HTERT RPE-1 (cell line): ENCODE measurements around the gene NPB.
"Not testable (repeated sequence)": the region's sequence is repeated elsewhere in the genome, so short reads cannot be mapped to it uniquely, and the experiment has no call there.

Experiments used
- in situ Hi-C: fragments of 300-500 bp; cut with MboI; formaldehyde crosslinking; loops from 4 replicates; pipeline ENCODE4 v1.14.3; 2020; ENCODE audit warnings: low sequenced_read_pairs

Gene NPB

DNA sequence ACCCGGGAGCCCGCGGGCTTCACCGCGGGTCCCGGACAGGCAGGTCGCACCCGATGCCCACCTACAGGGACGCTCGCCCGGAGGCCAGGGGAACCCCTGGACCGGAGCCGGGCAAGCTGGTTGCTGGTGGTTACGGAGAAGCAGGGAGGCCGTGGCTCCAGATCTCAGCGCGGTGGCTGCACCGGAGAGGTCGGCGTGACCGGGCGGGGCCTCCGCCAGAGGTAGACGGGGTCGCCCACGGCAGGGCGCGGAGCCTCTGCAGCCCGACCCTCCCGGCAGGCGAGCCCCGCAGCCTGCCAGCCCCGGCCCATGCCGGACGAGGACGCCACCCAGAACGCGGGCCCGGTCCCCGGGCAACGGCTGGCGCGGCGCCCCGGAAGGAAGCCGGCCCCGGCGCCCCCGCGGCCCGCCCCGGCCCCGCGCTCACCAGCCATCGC is 8.8 kb downstream of the NPB start:
- in situ Hi-C loops, result no loop called here

GRCh38 chr17:81911277-81911961 is 9.4 kb downstream of the NPB start, which contains the start of gene PCYT2:
PCYT2 (minus strand) TSS chr17:81911399; CDS start chr17:81911355, 44 bp downstream.
- in situ Hi-C loops, result no loop called here

GRCh38 chr17:81911969-81912368 is 9.9 kb downstream of the NPB start:
- in situ Hi-C loops, result no loop called here

DNA sequence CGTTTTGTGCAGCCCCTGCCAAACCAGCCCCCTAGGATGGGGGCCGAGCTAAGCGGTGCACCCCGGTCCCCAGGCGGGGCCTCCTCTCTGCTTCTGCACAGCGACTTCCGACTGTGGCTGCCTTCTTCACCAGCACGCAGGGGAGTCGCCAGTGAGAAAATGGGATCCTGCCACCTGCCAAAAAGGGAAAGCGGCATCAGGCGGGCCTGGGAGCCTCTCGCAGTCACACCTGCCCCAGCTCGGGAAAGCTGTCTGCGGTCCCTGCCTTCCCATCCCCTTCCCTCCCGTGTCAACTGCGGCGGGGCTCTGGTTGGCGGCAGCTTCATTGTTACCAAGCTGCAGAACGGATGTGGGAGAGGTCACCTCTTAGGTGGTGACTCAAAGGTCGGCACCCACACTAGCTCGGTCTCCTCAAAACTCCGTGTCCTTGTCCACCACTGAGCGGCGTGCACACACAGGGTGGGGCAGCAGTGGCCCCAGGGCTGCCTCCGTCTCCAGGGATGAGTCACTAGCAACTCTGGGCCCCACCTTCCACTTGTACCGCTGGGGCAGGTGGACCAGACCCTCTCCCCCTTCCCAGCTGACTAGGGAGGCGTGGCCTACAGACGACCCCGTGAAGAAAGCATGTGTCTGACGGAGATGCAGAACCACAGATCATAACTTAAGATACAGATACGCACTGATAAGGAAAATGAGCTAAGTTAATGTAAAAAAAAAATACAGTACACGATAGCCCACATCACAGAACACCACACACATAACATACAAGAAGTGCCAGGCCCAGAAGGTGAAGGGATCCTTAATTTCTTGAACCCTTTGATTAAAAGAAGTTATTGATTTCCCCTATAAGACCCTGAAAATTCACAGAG is 10.6 kb downstream of the NPB start:
- in situ Hi-C loops, result no loop called here

DNA sequence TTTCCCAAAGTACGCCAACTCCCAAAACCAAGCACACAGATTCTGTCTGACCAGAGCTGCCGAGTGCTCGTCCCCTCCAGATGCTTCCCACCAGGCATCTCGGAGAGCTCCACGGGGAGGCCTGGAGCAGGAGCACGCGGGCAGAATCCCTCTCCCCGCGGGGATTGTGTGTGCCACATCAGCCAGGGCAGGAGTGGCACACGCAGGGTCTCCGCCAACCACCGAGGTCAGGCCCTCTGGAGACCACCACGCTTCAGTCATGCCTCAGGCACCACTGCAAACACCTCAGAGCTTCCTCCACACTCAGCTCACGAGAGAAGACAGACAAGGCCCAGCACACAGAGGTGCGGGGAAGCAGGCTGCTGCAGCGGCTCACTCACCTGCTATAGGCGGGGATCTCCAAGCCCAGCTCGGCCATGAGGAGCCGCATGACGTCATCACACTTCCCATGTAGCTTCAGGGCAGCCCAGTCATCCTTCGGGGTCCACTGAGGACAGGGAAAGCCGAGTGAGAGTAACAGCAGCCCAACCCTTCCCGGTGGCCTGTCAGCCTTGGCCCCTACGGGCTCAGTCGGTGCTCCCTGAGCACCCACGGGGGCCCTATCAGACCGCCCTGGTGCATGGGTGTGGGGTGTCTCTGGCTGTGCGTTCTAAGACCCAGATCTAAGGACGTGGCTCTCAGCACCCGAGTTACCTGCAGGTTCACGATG is 11.5 kb downstream of the NPB start:
- in situ Hi-C loops, result no loop called here

DNA sequence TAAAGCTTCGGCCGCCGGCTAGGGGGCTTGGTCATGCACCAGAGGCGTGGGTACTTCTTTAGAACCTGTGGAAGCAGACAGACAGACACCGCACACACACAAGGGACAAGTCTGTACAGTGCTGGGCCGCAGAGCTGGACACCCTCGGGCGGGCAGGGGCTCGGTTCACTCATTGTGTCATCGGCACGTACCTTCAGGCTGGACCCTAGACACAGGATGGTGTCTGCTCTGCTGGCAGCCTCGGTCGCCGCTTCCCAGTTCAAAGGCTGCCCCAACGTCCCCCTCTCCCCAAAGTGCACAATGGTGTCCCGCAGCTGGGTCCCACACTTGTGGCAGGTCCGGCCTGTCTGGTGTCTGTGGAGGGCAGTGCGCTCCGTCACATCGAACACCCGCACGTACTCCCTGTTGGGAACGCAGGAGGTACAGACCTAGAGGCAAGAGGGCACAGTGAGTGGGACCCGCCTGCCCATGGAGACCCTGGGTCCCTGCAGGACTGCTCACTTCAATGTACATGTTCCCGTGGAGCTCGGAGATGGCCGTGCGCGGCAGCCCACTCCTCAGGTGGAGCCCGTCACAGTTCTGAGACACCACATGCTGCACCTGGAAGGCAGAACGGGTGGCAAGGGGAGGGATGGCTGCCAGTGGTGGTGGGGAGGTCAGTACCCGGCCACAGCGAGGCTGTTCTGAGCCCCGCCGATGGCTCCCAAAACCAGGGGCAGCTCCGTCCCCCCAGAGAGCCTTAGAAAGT is 12.2 kb downstream of the NPB start:
- in situ Hi-C loops, result no loop called here

DNA sequence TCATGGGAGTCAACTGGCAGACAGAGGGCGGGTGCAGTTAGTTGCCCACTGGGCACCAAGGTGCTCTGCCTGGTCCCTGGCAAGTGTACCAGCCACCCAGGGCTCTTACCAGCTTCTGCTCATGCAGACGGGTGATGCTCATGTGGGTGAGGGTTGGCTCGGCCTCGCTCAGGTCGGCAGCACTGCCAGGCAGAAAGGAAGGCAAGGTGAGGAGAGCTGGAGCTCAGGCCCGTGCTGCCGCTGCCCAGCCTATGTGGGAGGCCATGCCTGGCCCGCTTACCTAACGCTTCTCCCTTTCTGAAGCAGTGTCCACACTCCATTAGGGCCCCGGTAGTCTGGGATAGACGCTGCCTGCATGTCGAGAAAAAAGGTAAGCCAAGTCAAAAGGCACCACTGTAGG is 13.3 kb downstream of the NPB start:
- in situ Hi-C loops, result no loop called here

DNA sequence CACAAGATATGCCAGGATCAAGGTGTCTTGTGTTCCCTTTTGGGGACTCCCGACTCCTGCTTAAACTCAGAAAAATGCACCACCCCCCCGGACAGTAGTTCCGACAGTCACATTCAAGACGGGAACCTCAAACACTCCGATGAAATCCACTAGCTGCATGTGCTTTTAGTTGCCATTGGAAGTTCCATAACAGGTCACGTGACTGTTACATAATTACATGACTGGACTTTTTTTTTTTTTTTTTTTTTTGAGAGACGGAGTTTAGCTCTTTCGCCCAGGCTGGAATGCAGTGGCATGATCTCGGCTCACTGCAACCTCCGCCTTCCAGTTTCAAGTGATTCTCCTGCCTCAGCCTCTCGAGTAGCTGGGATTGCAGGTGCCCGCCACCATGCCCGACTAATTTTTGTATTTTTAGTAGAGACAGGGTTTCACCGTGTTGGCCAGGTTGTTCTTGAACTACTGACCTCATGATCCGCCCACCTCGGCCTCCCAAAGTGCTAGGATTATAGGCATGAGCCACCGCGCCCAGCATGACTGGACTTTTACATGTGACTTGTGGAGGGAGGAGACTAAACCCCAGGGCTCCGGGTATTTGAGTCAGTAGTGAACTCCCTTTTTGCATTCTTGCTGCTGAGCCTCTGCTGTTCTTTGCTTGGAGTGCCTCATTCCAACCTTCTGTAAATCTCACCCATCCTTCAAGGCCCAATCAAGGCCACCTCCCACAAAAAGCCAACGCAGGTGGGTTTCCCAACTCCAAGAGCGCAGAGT is 14.4 kb downstream of the NPB start:
- in situ Hi-C loops, result no loop called here

DNA sequence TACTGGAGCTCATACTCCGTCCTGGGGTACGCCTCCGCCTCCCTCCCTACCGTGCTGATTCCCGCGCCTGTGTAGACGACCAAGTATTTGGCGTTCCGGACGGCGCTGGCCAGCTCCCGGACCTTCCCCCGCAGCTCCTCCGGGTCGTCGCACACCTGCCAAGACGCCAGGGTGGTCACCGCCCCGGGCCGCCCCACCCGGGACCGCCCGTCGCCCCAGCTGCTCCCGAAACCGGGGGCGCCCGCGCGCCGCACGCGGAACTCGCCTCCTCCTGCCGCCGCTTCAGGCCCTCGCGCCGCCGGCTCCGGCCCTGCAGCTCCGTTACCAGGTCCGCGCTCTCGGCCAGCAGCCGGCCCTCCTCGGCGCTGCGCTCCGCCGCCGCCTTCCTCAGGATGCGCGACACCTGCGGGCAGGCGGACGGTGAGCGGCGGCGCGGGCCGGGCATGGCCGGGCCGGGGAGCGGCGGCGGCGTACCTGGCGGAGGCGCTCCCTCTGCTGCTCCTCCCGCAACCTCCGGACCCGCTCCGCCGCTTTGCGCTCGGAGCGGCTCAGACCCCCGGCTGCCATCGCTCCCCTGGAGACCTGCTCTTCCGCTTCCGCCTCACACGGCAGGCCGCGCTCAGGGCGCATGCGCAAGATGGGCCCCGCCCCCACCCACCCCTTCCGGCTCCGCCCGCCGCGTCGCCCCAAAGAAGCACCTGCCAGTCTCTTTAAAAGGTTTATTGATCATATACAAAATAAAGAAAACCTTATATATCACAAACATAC is 15.7 kb downstream of the NPB start, which contains the start of gene SIRT7:
Gene SIRT7 (minus strand): TSS at position 612 of the 768 bp plus-strand sequence. CDS start 45 bp downstream, at position 567.
- in situ Hi-C loops, result no loop called here

DNA sequence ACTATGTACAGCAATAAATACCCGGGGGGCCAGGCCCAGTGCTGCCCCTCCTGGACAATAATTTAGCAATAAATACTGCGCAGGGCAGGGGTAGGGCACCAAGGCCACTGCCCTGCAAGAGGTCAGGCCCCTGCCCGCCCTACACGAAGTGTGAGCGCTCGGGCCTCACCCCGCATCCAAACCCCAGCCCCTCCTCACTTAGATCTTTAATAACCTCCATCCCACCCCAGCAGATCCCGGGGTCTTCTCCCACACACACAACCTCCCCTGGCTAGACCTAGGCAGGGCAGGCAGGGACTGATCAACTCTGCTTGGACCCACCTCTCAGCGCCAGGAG is 16.3 kb downstream of the NPB start:
- in situ Hi-C loops, result not testable (repeated sequence)

DNA sequence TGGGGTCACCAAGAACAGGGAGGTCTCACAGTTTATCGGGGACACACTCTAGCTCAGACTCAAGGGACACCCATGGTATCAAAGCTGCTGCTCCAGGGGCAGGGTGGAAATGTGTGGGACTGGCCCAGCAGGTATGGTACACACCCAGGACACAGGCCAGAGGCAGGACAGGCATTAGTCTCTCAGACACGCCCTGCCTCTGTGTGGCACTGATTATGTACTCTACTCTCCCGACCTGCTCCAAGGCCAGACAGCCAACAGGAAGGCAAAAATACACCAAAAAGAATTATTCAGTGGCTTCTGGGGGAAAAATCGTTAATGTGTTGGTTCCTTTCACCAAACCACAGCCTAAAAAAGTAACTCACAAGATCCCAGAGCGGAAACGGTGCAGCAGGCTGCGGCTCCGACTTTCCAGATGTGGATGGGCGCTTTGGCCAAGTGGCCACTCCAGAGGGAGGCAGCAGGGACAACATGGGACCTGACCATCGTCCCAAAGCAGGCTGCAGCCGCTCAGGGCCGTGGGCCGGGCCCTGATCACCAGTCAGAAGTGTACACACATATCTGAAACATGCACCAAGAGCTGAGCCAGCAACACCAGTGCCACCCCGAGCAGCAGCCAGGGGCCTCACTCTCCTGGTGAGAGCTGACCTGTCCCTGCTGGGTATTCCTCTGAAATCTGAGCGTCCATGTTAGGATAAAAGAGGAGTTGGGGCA is 17.0 kb downstream of the NPB start:
- in situ Hi-C loops, result no loop called here

GRCh38 chr17:81920612-81921536 is 18.8 kb downstream of the NPB start:
- in situ Hi-C loops, result no loop called here

GRCh38 chr17:81921537-81921862 is 19.5 kb downstream of the NPB start:
- in situ Hi-C loops, result no loop called here

DNA sequence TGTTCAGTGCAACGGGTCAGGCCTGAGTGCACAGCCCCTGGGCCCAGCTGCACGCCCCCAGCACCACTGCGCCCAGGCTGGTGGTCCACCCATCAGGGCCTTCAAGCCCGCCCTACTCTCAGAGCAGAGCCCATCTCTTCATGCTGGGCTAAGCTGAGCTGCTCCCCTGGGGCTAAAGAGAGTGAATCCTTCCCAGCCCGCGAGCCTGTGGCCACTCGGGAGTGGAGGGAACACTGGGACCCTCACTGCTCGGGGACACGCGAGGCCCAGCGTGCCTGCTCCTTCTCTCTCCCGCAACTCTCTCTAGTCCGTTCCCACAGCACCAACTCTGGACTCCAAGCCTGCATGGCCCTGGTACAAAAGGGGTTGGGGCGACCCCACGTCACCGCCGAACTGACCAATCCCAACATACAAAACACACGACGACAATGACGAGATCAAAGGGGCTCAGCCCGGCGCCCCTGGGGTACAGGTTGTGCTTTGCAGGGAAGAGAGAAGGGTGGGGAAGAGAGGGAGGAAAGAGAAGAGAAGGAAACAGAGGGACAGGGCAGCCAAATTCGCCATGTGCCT is 20.0 kb downstream of the NPB start:
- in situ Hi-C loops, result no loop called here

- in situ Hi-C loops, result no loop called here
Observed at GRCh38 chr17:81922566-81923301, 20.7 kb downstream of the NPB start.

DNA sequence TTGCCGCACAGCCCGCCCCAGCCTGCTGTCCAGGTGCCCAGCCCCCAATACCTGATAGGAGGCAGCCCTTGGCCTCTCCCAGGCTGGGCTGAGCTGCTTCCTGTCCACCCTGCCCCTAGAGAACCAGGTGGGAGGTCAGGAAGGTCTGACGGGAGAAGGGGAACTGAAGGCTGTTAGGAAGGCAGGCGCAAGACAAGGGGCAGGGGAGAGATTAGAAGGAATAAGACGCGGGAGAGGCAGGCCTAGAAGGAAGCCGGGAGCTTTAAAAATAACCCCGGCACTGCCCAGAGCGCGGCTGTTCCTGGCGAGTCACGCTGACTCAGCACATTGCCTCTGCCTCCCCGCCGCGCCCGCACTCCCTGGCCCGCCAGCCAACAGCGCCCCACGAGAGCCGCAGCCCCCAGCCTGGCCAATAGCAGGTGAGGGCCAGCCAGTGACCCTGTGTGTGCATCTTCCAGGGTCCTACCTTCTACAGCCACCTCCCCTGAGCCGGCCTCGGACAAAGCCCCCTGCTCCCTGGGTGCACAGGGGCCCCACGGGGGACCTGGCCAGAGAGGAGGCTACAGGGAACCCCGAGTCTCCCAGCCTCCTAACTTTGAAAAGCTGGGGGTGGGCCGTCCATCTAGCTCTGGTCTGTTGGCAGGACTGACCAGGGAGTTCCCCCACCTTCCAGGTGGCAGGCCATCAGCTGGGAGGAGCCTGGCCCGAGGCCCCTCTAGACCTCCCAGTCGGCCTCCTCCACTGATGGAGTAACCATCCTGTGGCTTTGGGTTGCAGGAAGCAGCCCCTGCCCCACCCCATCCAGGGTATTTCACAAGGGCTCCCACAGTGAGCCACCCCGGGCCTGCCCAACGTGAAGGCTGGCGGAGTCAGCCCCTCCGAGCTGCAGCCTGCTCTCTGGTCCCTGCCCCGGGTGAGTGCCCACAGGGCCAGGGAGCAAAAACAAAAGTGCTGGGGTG is 21.5 kb downstream of the NPB start:
- in situ Hi-C loops, result no loop called here
